Upper lobe of left lung (tissue), 4 donors: Measurements from ENCODE around the gene LRRN2.

Source experiments
- EP300 ChIP-seq, 4 donors: sonication (generic); formaldehyde crosslinking; IDR thresholded peaks; one replicate each; pipeline ENCODE4 v1.5.1; 2017; ENCODE audit warnings: antibody characterized with exemption in 4 of 4, control low read depth in 2 of 4
- POLR2A ChIP-seq, 4 donors: fragments of 450-650 bp; IDR thresholded peaks; one replicate each; pipeline ENCODE4 v1.5.1; 2016 to 2017; ENCODE audit warnings: antibody characterized with exemption in 4 of 4, mild to moderate bottlenecking in 2 of 4
- TF ChIP-seq, protein P1 (sequence below), 6 experiments: fragments of 450-650 bp in 4 of 6; fragments of 200-600 bp in 2 of 6; sonication (generic) in 2 of 6; IDR thresholded peaks; one replicate each; pipeline ENCODE4 v1.5.1; 2016 to 2019; ENCODE audit warnings: antibody characterized with exemption in 6 of 6

DNA sequence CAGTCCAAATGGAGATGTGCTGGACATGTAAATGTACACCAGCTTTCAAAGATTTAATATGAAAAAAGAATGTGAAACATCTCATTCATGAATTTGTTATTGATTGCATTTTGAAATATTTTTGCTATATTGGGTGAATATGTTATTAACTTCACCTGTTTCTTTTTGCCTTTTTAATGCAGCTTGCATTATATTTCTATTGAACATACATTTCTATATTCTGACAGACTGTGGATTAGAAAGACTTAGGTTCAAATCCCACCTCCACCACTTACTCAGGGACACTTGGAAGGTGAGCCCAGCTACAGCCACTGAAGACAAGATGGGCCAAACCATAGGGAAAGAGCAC is 37.8 kb downstream of the LRRN2 start:
- TF ChIP-seq, protein P1, sequence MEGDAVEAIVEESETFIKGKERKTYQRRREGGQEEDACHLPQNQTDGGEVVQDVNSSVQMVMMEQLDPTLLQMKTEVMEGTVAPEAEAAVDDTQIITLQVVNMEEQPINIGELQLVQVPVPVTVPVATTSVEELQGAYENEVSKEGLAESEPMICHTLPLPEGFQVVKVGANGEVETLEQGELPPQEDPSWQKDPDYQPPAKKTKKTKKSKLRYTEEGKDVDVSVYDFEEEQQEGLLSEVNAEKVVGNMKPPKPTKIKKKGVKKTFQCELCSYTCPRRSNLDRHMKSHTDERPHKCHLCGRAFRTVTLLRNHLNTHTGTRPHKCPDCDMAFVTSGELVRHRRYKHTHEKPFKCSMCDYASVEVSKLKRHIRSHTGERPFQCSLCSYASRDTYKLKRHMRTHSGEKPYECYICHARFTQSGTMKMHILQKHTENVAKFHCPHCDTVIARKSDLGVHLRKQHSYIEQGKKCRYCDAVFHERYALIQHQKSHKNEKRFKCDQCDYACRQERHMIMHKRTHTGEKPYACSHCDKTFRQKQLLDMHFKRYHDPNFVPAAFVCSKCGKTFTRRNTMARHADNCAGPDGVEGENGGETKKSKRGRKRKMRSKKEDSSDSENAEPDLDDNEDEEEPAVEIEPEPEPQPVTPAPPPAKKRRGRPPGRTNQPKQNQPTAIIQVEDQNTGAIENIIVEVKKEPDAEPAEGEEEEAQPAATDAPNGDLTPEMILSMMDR (IDR thresholded peaks at IDR 0.05) = no peak
- TF ChIP-seq EP300 (IDR thresholded peaks at IDR 0.05) (no peak), POLR2A (IDR thresholded peaks at IDR 0.05) (no peak)
